HG03432 (cell line): ENCODE measurements around the gene STAT5B.

ENCODE experiments used
- ATAC-seq: cut with Tn5 transposase; IDR thresholded peaks from one replicate; pipeline ENCODE4 v1.9.1; 2021; ENCODE audit warnings: mild to moderate bottlenecking, moderate library complexity; ENCODE audit not compliant: unreplicated experiment

The STAT5B gene

DNA sequence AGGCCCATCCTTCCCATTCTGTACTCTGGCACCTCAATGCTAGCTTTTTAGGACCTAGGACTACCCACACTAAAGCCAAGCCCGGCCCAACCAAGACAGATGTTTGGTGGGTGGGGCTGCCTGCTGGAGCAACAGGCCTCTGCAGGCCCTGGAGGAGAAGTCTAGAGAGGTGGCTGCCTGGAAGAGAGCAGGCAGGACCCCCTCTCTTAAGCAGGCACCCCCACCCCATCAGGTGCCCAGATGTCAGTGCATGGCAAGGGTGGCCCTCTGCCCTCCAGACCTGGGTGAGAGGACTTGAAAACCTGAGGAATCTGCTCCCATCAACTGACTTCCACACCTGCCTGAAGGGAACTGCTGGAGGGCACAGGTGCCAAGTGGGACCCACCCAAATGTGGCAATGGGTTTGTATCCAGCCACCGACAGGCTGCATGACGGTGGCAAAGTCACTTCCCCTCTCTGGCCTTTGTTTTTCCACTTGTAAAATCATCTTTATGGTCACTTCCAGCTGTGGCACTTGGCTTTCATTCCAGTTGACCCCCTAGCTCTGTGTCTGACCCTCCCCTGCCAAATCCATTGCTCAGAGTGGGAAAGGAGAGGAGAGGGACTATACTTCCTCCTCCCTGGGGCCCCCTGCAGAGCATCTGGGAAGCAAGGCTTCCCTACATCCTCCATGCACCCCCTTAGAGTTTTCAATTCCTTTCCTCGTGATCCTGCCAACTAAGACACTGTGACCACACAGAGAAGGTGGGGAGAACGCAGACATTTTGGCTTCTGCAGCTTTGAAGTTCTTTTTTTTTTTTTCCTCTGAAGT lies 10.4 kb upstream of the STAT5B start:
- no peak for ATAC-seq

GRCh38 chr17:42285346-42286050 lies 9.3 kb upstream of the STAT5B start:
- ATAC-seq: no peak

- ATAC-seq: no peak
Observed at GRCh38 chr17:42284566-42284965, 8.4 kb upstream of the STAT5B start.

GRCh38 chr17:42284024-42284369 lies 7.8 kb upstream of the STAT5B start:
- ATAC-seq: no peak

DNA sequence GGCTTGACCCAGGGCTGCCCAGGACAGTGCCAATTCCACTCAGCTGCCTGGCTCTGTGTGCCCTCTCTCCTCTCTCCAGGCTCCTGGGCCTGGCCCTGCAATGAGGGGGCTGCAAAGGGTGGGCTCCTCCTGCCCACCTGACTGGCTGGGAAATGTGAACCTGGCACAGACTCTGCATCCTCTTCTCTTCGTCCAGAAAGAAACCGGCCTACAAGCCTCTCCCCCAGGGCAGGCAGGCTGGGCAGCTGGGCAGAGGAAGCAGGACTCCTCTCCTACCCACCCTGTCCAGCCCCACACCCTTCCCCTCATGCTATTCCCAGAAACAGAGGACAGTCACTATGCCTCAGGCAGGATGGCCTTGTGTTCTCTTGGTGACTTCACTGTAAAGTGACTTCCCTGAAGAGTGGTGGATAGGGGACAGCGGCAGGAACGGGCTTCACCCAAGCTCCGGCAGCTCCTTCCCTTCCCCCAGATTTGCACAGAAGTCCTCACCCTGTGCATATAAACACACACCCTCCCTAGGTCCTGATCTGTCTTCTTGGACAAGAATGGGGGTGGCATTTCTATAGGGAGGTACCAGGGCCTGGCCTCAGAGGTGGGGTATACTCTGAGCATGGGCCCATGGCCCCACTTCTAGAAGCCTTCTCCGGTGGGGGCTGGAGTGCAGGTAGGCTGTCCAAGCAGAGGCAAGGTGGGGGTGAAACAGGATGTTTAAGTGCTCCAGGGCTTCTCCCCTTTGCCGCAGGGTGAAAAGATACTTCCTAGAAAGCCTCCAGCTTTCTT lies 7.2 kb upstream of the STAT5B start:
- no peak for ATAC-seq

DNA sequence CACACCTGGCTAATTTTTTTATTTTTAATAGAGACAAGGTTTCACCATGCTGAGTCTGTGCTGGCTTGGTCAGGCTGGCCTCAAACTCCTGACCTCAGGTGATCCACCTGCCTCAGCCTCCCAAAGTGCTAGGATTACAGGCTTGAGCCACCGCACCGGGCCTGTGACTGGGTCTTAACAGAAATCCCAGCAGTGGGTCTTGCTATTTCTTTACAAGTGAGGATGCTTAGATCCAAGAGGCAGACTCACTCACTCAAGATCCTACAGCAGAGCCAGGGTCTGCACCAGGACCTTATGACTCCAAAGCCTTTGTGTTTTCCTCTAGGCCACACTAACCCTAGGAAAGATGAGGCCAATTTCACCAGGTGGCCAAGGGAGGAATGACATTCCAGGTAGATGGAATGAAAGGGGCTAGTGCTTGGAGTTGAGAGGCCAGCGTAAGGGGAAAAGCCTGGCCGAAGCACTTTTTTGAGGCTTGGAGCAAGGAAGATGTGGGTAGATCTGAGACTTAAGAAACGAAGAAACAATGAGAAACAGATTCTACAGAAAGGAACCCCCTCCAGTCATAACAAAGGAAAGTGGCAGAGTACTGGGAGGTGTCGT lies 6.4 kb upstream of the STAT5B start:
- ATAC-seq: no peak

GRCh38 chr17:42281571-42282096 lies 5.4 kb upstream of the STAT5B start:
- no peak for ATAC-seq

DNA sequence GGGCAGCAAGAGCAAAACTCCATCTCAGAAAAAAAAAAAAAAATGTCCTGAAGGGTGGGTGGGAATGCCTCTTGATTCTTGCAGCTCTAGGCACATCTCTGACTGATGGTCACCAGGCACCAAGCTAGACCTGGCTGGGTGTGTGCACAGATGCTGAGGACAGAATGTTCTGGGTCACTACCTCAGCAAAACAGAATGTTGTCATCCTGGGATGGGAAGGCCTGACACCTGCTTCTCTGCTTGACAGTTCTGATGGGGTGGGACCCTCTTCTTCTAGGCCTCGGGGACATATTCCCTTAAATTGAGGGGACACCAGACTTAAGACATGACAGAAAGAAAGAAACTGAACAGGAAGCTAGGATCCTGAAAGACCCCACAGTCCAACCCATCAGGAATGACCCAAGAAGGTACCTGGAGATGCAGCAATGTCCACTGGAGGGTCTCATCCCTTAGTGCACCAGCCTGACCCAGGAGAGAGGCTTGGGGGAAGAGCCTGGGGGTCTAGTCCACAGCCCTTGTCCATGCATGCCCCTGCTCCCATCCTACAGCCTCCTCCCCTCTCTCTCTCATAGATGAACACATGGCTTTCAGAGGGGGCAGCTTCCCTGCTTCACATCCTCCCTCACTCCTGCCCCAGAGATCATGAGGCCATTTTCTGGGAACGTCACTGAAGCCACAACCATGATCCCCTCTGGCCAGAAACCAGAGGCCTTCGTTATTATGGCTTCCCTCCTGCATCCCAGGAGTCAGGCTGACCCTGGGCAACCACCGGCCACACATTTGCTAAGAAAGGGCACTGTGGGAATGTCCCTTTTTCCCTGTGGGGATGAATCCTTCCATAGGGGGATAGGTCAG lies 3.8 kb upstream of the STAT5B start:
- no peak for ATAC-seq

GRCh38 chr17:42277342-42277712 lies 1.1 kb upstream of the STAT5B start:
- ATAC-seq: no peak

GRCh38 chr17:42276609-42277341 lies 584 bp upstream of the STAT5B start:
- peak; percentile 29 for ATAC-seq

GRCh38 chr17:42275527-42276358 lies 448 bp downstream of the STAT5B start:
- ATAC-seq: peak; percentile 51

GRCh38 chr17:42274812-42275526 lies 1.2 kb downstream of the STAT5B start:
- no peak for ATAC-seq

- no peak for ATAC-seq
Observed at GRCh38 chr17:42274253-42274542, 2.0 kb downstream of the STAT5B start.

- ATAC-seq: no peak
Observed at GRCh38 chr17:42273474-42274252, 2.5 kb downstream of the STAT5B start.

DNA sequence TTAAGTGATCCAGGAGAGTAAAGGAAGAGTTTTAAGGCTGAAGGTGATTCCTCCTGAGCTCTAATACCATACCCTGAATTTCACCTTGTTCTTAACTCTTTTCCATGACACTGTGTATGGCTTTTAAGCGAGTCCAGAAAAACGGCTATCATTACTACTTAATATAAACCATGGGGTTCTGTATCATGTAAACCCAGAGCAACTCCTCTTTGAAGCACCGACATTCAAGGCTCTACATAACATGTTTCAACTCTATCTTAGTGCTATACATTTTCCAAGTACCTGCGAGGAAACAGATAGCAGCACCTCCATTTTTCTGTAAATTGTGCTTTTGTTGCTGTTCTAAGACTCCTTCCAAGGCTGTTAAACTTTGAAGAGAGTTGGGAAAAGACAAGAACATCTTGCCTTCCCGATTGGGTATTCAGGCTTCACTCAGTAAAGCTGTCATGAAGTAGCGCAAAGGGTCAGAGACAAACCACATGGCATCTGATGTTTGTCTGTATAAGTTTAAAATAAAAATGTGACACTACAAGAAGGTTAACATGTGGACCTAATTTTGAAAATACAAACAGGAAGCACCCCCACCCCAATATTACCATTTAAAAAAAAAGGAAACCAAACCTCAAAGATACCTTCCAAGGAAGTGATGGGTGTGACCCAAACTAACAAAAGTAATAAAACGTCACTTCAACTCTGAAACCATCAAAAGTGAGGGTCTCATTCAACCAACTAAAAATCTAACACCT lies 3.9 kb downstream of the STAT5B start:
- no peak for ATAC-seq

DNA sequence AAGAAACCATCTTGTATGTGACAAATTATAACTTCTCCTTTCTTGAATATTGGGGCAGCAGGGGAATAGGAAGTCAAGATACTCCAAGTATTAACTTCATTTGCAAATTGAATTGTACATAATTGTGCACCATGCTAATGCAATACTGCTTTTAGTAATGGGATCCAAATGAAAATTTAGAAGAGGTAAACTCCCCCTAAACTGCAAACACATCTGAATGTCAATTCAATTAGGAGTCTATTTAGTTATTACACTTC lies 4.5 kb downstream of the STAT5B start:
- no peak for ATAC-seq
